Femur (tissue), 1 donor: ENCODE data around the gene GPR18.
"Not testable (repeated sequence)": the region's sequence is repeated elsewhere in the genome, so short reads cannot be mapped to it uniquely, and the experiment has no call there.

Experiments used
- DNase-seq: peaks from one replicate; pipeline ENCODE4 v3.0.0-alpha.2; 2017

Gene GPR18

GRCh38 chr13:99265821-99266426, 7.7 kb upstream of the GPR18 start:
- no peak for DNase-seq

- no peak for DNase-seq
Measured at GRCh38 chr13:99265162-99265800, 7.1 kb upstream of the GPR18 start.

- DNase-seq: no peak
Measured at GRCh38 chr13:99264051-99264450, 5.9 kb upstream of the GPR18 start.

GRCh38 chr13:99263126-99263785, 5.1 kb upstream of the GPR18 start:
- DNase-seq: no peak

GRCh38 chr13:99261059-99261458, 2.9 kb upstream of the GPR18 start:
- no peak for DNase-seq

GRCh38 chr13:99260216-99260615, 2.0 kb upstream of the GPR18 start:
- DNase-seq: no peak

- no peak for DNase-seq
Measured at GRCh38 chr13:99258946-99259345, 767 bp upstream of the GPR18 start.

- DNase-seq: no peak
Measured at GRCh38 chr13:99257291-99257690, 888 bp downstream of the GPR18 start.

GRCh38 chr13:99256709-99257108, 1.5 kb downstream of the GPR18 start:
- no peak for DNase-seq

GRCh38 chr13:99256283-99256682, 1.9 kb downstream of the GPR18 start:
- DNase-seq: no peak

- DNase-seq: no peak
Measured at GRCh38 chr13:99255271-99255670, 2.9 kb downstream of the GPR18 start.

- DNase-seq: no peak
Measured at GRCh38 chr13:99254830-99255229, 3.3 kb downstream of the GPR18 start.

- DNase-seq: no peak
Measured at GRCh38 chr13:99251921-99252320, 6.3 kb downstream of the GPR18 start.

- DNase-seq: no peak
Measured at GRCh38 chr13:99250982-99251825, 7.0 kb downstream of the GPR18 start.

- DNase-seq: not testable (repeated sequence)
Measured at GRCh38 chr13:99249606-99250005, 8.6 kb downstream of the GPR18 start.

GRCh38 chr13:99249178-99249577, 9.0 kb downstream of the GPR18 start:
- DNase-seq: not testable (repeated sequence)

GRCh38 chr13:99246100-99246499, 12.1 kb downstream of the GPR18 start:
- DNase-seq: no peak

- DNase-seq: no peak
Measured at GRCh38 chr13:99237981-99238662, 20.1 kb downstream of the GPR18 start.

- DNase-seq: no peak
Measured at GRCh38 chr13:99231721-99232120, 26.5 kb downstream of the GPR18 start.

GRCh38 chr13:99230991-99231390, 27.2 kb downstream of the GPR18 start:
- DNase-seq: no peak

- DNase-seq: not testable (repeated sequence)
Measured at GRCh38 chr13:99230588-99230987, 27.6 kb downstream of the GPR18 start.

- DNase-seq: no peak
Measured at GRCh38 chr13:99228737-99229691, 29.2 kb downstream of the GPR18 start.
